Progenitor cell of endocrine pancreas (in vitro differentiated cells): ENCODE results near the gene MTNR1B. TPM values are rescaled to one million over a fixed set of nuclear protein-coding genes. Genes with fewer than 3 reads are reported as not detected.

Experiments
- DNase-seq: peaks from one replicate; pipeline ENCODE4 v3.0.0; 2021; ENCODE audit warnings: low spot score; ENCODE audit not compliant: unreplicated experiment
- H3K27ac Mint-ChIP-seq: 2 replicates; pipeline ENCODE4 v1.8.0; 2021; ENCODE audit warnings: mild to moderate bottlenecking, moderate library complexity, mixed read lengths
- H3K27me3 Mint-ChIP-seq: 2 replicates; pipeline ENCODE4 v1.8.0; 2021; ENCODE audit warnings: mixed read lengths
- H3K36me3 Mint-ChIP-seq: 2 replicates; pipeline ENCODE4 v1.8.0; 2022; ENCODE audit warnings: mixed read lengths; ENCODE audit not compliant: insufficient read depth
- H3K4me1 Mint-ChIP-seq: 2 replicates; pipeline ENCODE4 v1.8.0; 2021; ENCODE audit warnings: low read depth, mixed read lengths
- H3K4me3 Mint-ChIP-seq: 2 replicates; pipeline ENCODE4 v1.8.0; 2021; ENCODE audit warnings: low read depth, mild to moderate bottlenecking, moderate library complexity, mixed read lengths
- H3K9me3 Mint-ChIP-seq: 2 replicates; pipeline ENCODE4 v1.8.0; 2021; ENCODE audit warnings: low read depth, mixed read lengths
- total RNA-seq: library from RNA; stranded (reverse); gene quantifications from 2 replicates; pipeline ENCODE4 v1.2.1, GENCODE V29; 2021
- TF ChIP-seq, protein P1 (sequence below): fragments of 200-600 bp; sonication (generic); IDR thresholded peaks from one replicate; pipeline ENCODE4 v1.5.0; 2021; ENCODE audit warnings: antibody characterized with exemption, mild to moderate bottlenecking; ENCODE audit not compliant: unreplicated experiment

MTNR1B gene
- total RNA-seq, 1 donor from 2014 or later = not detected

- Mint-ChIP-seq H3K4me1 (no peaks in the 10 kb centered on the region), H3K27ac (no peak overlapping the region), H3K27me3 (peaks cover 20% of the 10 kb centered on the region), H3K9me3 (no peaks in the 10 kb centered on the region), H3K4me3 (no peak overlapping the region), H3K36me3 (no peaks in the 10 kb centered on the region)
- TF ChIP-seq, protein P1, sequence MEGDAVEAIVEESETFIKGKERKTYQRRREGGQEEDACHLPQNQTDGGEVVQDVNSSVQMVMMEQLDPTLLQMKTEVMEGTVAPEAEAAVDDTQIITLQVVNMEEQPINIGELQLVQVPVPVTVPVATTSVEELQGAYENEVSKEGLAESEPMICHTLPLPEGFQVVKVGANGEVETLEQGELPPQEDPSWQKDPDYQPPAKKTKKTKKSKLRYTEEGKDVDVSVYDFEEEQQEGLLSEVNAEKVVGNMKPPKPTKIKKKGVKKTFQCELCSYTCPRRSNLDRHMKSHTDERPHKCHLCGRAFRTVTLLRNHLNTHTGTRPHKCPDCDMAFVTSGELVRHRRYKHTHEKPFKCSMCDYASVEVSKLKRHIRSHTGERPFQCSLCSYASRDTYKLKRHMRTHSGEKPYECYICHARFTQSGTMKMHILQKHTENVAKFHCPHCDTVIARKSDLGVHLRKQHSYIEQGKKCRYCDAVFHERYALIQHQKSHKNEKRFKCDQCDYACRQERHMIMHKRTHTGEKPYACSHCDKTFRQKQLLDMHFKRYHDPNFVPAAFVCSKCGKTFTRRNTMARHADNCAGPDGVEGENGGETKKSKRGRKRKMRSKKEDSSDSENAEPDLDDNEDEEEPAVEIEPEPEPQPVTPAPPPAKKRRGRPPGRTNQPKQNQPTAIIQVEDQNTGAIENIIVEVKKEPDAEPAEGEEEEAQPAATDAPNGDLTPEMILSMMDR = no peak
- DNase-seq = no peak
These were observed 7.2 kb downstream of the MTNR1B start for GRCh38 chr11:92976681-92977080.

DNA sequence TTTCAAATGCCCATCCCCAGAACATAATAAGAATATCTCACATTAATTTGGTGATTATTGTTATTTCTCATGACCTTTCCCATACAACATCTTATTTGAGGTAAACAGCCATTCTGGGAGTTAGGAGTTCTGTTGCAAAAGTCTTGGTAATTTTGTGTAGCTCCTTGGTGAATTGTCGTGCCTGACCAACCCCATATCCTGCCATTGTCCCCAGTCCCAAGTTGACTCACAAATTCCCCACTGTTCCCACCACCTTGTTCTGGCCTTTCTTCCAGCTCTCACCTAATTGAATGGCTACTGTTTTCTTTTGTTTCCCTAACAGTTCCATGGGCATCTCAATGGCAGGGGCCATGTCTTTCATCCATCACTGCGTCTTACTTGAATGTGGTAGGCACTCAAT is 8.0 kb downstream of the MTNR1B start:
- Mint-ChIP-seq H3K4me3 (no peak overlapping the region), H3K36me3 (no peaks in the 10 kb centered on the region), H3K9me3 (no peaks in the 10 kb centered on the region), H3K27ac (no peak overlapping the region), H3K4me1 (no peaks in the 10 kb centered on the region), H3K27me3 (peaks cover 16% of the 10 kb centered on the region)
- DNase-seq = no peak
- TF ChIP-seq, protein P1 = no peak

DNA sequence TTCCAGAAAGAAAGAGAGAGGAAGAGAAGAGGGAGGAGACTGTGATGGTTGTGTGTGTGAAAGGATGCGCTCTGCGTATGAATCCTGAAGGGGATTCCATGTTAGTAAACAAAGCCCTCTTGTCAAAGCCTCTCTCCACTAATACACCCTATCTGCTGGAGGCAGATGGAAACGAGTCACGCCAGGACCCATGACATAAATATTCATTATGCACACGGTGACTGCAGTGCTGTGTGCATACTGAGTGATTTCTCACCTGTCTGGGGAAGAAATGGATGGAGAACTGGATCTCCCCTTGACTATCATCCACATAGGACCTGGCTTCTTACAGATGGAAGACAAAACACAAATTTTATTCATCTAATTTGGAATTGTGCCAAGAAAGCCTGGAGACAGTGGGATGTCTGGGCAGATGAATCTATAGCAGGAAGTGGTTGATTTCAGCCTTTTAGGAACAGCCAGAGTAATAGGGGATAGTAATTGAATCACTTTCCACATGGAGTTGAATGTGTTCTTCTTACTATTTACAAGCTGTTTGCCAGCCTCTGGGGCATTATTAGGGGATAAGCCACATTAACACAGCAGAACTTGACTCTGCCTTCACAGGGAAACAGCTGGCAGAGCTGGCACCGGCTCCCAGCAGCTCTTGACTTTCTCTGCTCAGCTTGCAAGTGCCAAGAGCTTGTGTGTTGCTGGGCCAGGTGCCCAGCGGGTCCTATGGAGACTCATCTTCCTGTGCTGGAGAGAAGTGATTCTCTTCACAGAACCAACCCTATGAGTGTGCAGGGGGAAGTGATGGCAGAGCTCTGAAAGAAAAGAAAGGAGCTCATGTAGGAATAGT is 9.0 kb downstream of the MTNR1B start:
- no peaks in the 10 kb centered on the region for H3K9me3 Mint-ChIP-seq
- no peak overlapping the region for H3K27ac Mint-ChIP-seq

DNA sequence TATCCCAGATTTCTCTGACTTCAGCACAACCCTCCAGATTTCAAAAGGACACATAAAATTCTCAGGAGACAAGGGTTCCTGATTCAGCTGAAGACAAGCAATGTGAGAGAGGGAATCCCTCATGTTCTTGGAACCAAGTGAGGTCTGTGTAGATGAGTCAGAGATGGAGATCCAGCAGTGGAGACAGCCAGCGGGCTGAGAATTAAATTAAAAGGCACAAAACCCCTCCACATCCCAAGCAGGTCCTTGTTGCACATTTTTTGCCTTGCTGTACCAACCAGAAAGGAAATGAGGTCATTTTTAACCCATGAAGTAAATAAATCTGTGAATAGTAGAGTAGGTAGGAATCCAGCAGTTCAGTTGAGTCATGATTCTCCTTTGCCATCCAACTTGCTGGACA is 9.7 kb downstream of the MTNR1B start:
- TF ChIP-seq, protein P1 = no peak
- no peaks in the 10 kb centered on the region for H3K9me3 Mint-ChIP-seq
- H3K4me1 Mint-ChIP-seq = no peaks in the 10 kb centered on the region
- H3K27ac Mint-ChIP-seq = no peak overlapping the region
- no peak for DNase-seq
- H3K36me3 Mint-ChIP-seq = no peaks in the 10 kb centered on the region
- peaks cover 4% of the 10 kb centered on the region for H3K27me3 Mint-ChIP-seq
- H3K4me3 Mint-ChIP-seq = no peak overlapping the region

More for the DNA sequence above, 9.0 kb downstream of the MTNR1B start:
- Mint-ChIP-seq H3K27me3 (peaks cover 6% of the 10 kb centered on the region), H3K36me3 (no peaks in the 10 kb centered on the region), H3K4me3 (no peak overlapping the region), H3K4me1 (no peaks in the 10 kb centered on the region)
- TF ChIP-seq, protein P1 = no peak
- DNase-seq = no peak

DNA sequence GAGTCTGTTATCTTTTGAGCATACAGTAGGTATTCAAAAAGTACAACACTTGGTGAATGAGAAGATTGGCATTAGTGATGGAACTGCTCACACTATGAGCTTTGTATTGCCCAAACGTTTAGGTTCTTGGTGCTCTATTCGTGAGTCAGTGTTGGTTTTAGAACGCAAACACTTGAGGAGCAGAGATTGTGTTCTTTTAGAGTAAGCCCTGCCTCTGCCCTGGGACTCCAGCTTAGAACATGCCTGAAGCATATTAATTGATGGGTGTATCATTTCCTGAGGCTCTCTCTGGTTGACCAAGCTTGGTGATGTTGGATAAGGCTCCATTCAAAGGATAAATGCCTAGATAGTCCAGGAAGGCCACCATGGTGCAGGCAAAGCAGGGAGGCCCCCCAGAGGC is 10.9 kb downstream of the MTNR1B start:
- Mint-ChIP-seq H3K9me3 (no peaks in the 10 kb centered on the region), H3K4me3 (no peak overlapping the region), H3K36me3 (no peaks in the 10 kb centered on the region), H3K27me3 (peaks cover 4% of the 10 kb centered on the region), H3K4me1 (no peaks in the 10 kb centered on the region), H3K27ac (no peak overlapping the region)
- TF ChIP-seq, protein P1 = no peak
- no peak for DNase-seq
